Activated naive CD4-positive, alpha-beta T cell treated with anti-CD3 and anti-CD28 coated beads, Interleukin-2, amount 50 U/mL, for 24 hours (primary cell): ENCODE data around the gene KAZN.
"Not testable (repeated sequence)": the region's sequence is repeated elsewhere in the genome, so short reads cannot be mapped to it uniquely, and the experiment has no call there.

Source experiments
- H3K27ac Mint-ChIP-seq: one replicate; pipeline ENCODE4 v1.8.0; 2021; ENCODE audit warnings: mild to moderate bottlenecking, mixed read lengths
- H3K27me3 Mint-ChIP-seq: one replicate; pipeline ENCODE4 v1.8.0; 2021; ENCODE audit warnings: mixed read lengths
- H3K36me3 Mint-ChIP-seq: one replicate; pipeline ENCODE4 v1.8.0; 2021; ENCODE audit warnings: mixed read lengths
- H3K4me1 Mint-ChIP-seq: one replicate; pipeline ENCODE4 v1.8.0; 2021; ENCODE audit warnings: mixed read lengths
- H3K4me3 Mint-ChIP-seq: one replicate; pipeline ENCODE4 v1.8.0; 2021; ENCODE audit warnings: mild to moderate bottlenecking, mixed read lengths
- H3K9me3 Mint-ChIP-seq: one replicate; pipeline ENCODE4 v1.8.0; 2021; ENCODE audit warnings: mixed read lengths

KAZN gene

GRCh38 chr1:14576155-14576554, 22.3 kb upstream of the KAZN start:
- Mint-ChIP-seq H3K36me3 (no peaks in the 10 kb centered on the region), H3K27ac (no peak overlapping the region), H3K4me3 (no peak overlapping the region), H3K9me3 (peaks cover 9% of the 10 kb centered on the region), H3K27me3 (peaks cover 6% of the 10 kb centered on the region), H3K4me1 (no peaks in the 10 kb centered on the region)

- Mint-ChIP-seq H3K9me3 (peaks cover 14% of the 10 kb centered on the region), H3K4me1 (no peaks in the 10 kb centered on the region), H3K36me3 (no peaks in the 10 kb centered on the region), H3K4me3 (no peak overlapping the region), H3K27ac (no peak overlapping the region), H3K27me3 (peaks cover 2% of the 10 kb centered on the region)
Observed at GRCh38 chr1:14577261-14577660, 21.2 kb upstream of the KAZN start.

- no peaks in the 10 kb centered on the region for H3K36me3 Mint-ChIP-seq
- no peaks in the 10 kb centered on the region for H3K4me1 Mint-ChIP-seq
- peaks cover 2% of the 10 kb centered on the region for H3K27me3 Mint-ChIP-seq
- no peak overlapping the region for H3K4me3 Mint-ChIP-seq
- no peak overlapping the region for H3K27ac Mint-ChIP-seq
- H3K9me3 Mint-ChIP-seq, result peaks cover 14% of the 10 kb centered on the region
Observed at GRCh38 chr1:14578156-14578555, 20.3 kb upstream of the KAZN start.

- H3K9me3 Mint-ChIP-seq, H3K4me1 Mint-ChIP-seq, H3K36me3 Mint-ChIP-seq, H3K4me3 Mint-ChIP-seq, H3K27ac Mint-ChIP-seq, H3K27me3 Mint-ChIP-seq: not testable (repeated sequence)
Observed at GRCh38 chr1:14580295-14580694, 18.2 kb upstream of the KAZN start.

- Mint-ChIP-seq H3K27ac (no peak overlapping the region), H3K36me3 (no peaks in the 10 kb centered on the region), H3K27me3 (peaks cover 4% of the 10 kb centered on the region), H3K4me1 (no peaks in the 10 kb centered on the region), H3K9me3 (peaks cover 7% of the 10 kb centered on the region), H3K4me3 (no peak overlapping the region)
Observed at GRCh38 chr1:14580986-14581385, 17.5 kb upstream of the KAZN start.

- no peak overlapping the region for H3K27ac Mint-ChIP-seq
- no peak overlapping the region for H3K4me3 Mint-ChIP-seq
- peaks cover 7% of the 10 kb centered on the region for H3K9me3 Mint-ChIP-seq
- H3K36me3 Mint-ChIP-seq, result no peaks in the 10 kb centered on the region
- no peaks in the 10 kb centered on the region for H3K4me1 Mint-ChIP-seq
- H3K27me3 Mint-ChIP-seq, result peaks cover 4% of the 10 kb centered on the region
Observed at GRCh38 chr1:14583788-14584187, 14.7 kb upstream of the KAZN start.

GRCh38 chr1:14585728-14586127, 12.8 kb upstream of the KAZN start:
- H3K36me3 Mint-ChIP-seq, result no peaks in the 10 kb centered on the region
- H3K4me1 Mint-ChIP-seq, result no peaks in the 10 kb centered on the region
- H3K27me3 Mint-ChIP-seq, result peaks cover 4% of the 10 kb centered on the region
- H3K9me3 Mint-ChIP-seq, result peaks cover 7% of the 10 kb centered on the region
- H3K27ac Mint-ChIP-seq, result no peak overlapping the region
- H3K4me3 Mint-ChIP-seq, result no peak overlapping the region

- Mint-ChIP-seq H3K27ac (no peak overlapping the region), H3K4me3 (no peak overlapping the region), H3K9me3 (no peaks in the 10 kb centered on the region), H3K36me3 (no peaks in the 10 kb centered on the region), H3K4me1 (no peaks in the 10 kb centered on the region), H3K27me3 (peaks cover 4% of the 10 kb centered on the region)
Observed at GRCh38 chr1:14590411-14591180, 7.9 kb upstream of the KAZN start.

- Mint-ChIP-seq H3K9me3 (no peaks in the 10 kb centered on the region), H3K4me3 (no peak overlapping the region), H3K36me3 (no peaks in the 10 kb centered on the region), H3K27me3 (peaks cover 10% of the 10 kb centered on the region), H3K4me1 (no peaks in the 10 kb centered on the region), H3K27ac (no peak overlapping the region)
Observed at GRCh38 chr1:14591600-14591999, 6.9 kb upstream of the KAZN start.

GRCh38 chr1:14592004-14592631, 6.4 kb upstream of the KAZN start:
- Mint-ChIP-seq H3K9me3 (no peaks in the 10 kb centered on the region), H3K27me3 (peaks cover 15% of the 10 kb centered on the region), H3K4me1 (no peaks in the 10 kb centered on the region), H3K36me3 (no peaks in the 10 kb centered on the region), H3K27ac (no peak overlapping the region), H3K4me3 (no peak overlapping the region)

GRCh38 chr1:14593302-14593701, 5.2 kb upstream of the KAZN start:
- Mint-ChIP-seq H3K27ac (no peak overlapping the region), H3K27me3 (peaks cover 17% of the 10 kb centered on the region), H3K9me3 (no peaks in the 10 kb centered on the region), H3K4me3 (no peak overlapping the region), H3K4me1 (no peaks in the 10 kb centered on the region), H3K36me3 (no peaks in the 10 kb centered on the region)

- Mint-ChIP-seq H3K27me3 (peaks cover 17% of the 10 kb centered on the region), H3K4me3 (no peak overlapping the region), H3K9me3 (no peaks in the 10 kb centered on the region), H3K27ac (no peak overlapping the region), H3K36me3 (no peaks in the 10 kb centered on the region), H3K4me1 (no peaks in the 10 kb centered on the region)
Observed at GRCh38 chr1:14594045-14594444, 4.4 kb upstream of the KAZN start.

GRCh38 chr1:14596591-14596990, 1.9 kb upstream of the KAZN start:
- Mint-ChIP-seq H3K9me3 (no peaks in the 10 kb centered on the region), H3K27ac (no peak overlapping the region), H3K4me1 (no peaks in the 10 kb centered on the region), H3K27me3 (peaks cover 36% of the 10 kb centered on the region), H3K36me3 (no peaks in the 10 kb centered on the region), H3K4me3 (no peak overlapping the region)

- no peaks in the 10 kb centered on the region for H3K36me3 Mint-ChIP-seq
- no peak overlapping the region for H3K4me3 Mint-ChIP-seq
- H3K4me1 Mint-ChIP-seq, result no peaks in the 10 kb centered on the region
- H3K27ac Mint-ChIP-seq, result no peak overlapping the region
- peaks cover 41% of the 10 kb centered on the region for H3K27me3 Mint-ChIP-seq
- no peaks in the 10 kb centered on the region for H3K9me3 Mint-ChIP-seq
Observed at GRCh38 chr1:14597343-14598006, 1.0 kb upstream of the KAZN start.

GRCh38 chr1:14598007-14598497, 433 bp upstream of the KAZN start:
- H3K9me3 Mint-ChIP-seq, result no peaks in the 10 kb centered on the region
- H3K4me1 Mint-ChIP-seq, result no peaks in the 10 kb centered on the region
- H3K4me3 Mint-ChIP-seq, result no peak overlapping the region
- peaks cover 39% of the 10 kb centered on the region for H3K27me3 Mint-ChIP-seq
- no peaks in the 10 kb centered on the region for H3K36me3 Mint-ChIP-seq
- H3K27ac Mint-ChIP-seq, result no peak overlapping the region

GRCh38 chr1:14599183-14599791, 802 bp downstream of the KAZN start:
- Mint-ChIP-seq H3K9me3 (no peaks in the 10 kb centered on the region), H3K4me3 (no peak overlapping the region), H3K27me3 (peaks cover 41% of the 10 kb centered on the region), H3K36me3 (no peaks in the 10 kb centered on the region), H3K27ac (no peak overlapping the region), H3K4me1 (no peaks in the 10 kb centered on the region)
